IMR-90 (cell line): ENCODE data around the gene OR51I2. TPM values are rescaled to one million over a fixed set of nuclear protein-coding genes. Genes with fewer than 3 reads are reported as not detected.

Experiments used
- ATAC-seq: fragments of 200-7000 bp; cut with Tn5 transposase; 2 replicates; pipeline ENCODE4 v1.9.1; 2020; ENCODE audit warnings: low read depth, mild to moderate bottlenecking, moderate library complexity
- BruUV-seq: library from RNA; stranded (reverse); fragments of 400-500 nt; replicated peaks from 2 replicates; lab custom pipeline; 2021; lab: Mats Ljungman, UMichigan
- CTCF ChIA-PET: fragments of 300-600 bp; formaldehyde crosslinking; extraction: SDS; loops from one replicate; lab custom pipeline; 2021; ENCODE audit warnings: antibody characterized with exemption; lab: Yijun Ruan, JAX
- POLR2A ChIA-PET: fragments of 300-600 bp; sonication (Branson Sonifier 250); formaldehyde crosslinking; loops from one replicate; lab custom pipeline; 2022; ENCODE audit warnings: antibody characterized with exemption; ENCODE audit not compliant: unreplicated experiment; lab: Charles Lee
- DNase-seq: peaks from one replicate; pipeline ENCODE4 v3.0.0; 2013
- H2AFZ ChIP-seq: replicated peaks from 2 replicates; pipeline ENCODE3; 2013; ENCODE audit warnings: low read length, mild to moderate bottlenecking; ENCODE audit not compliant: poor library complexity
- H2AK5ac ChIP-seq: 2 replicates; pipeline ENCODE4 v1.6.1; 2013; ENCODE audit warnings: low read depth, low read length, inconsistent platforms
- H2AK9ac ChIP-seq: replicated peaks from 2 replicates; pipeline ENCODE3; 2013; ENCODE audit warnings: mild to moderate bottlenecking, low read depth, low read length, moderate library complexity; ENCODE audit not compliant: poor library complexity
- H2BK120ac ChIP-seq: 2 replicates; pipeline ENCODE4 v1.6.1; 2013; ENCODE audit warnings: low read depth, low read length, inconsistent platforms
- H2BK15ac ChIP-seq: 3 replicates; pipeline ENCODE4 v1.6.1; 2013; ENCODE audit warnings: low read depth, low read length, inconsistent platforms
- H2BK20ac ChIP-seq: 2 replicates; pipeline ENCODE4 v1.6.1; 2013; ENCODE audit warnings: low read depth, mild to moderate bottlenecking, inconsistent platforms, low read length, moderate library complexity
- H2BK5ac ChIP-seq: 2 replicates; pipeline ENCODE4 v1.6.1; 2013; ENCODE audit warnings: mild to moderate bottlenecking, low read depth, low read length, inconsistent platforms; ENCODE audit not compliant: poor library complexity, severe bottlenecking
- H3K14ac ChIP-seq: replicated peaks from 2 replicates; pipeline ENCODE4 v1.6.1; 2013; ENCODE audit warnings: low read depth, low read length, inconsistent platforms
- H3K18ac ChIP-seq: 2 replicates; pipeline ENCODE4 v1.6.1; 2013; ENCODE audit warnings: low read depth, low read length, control low read depth
- H3K23ac ChIP-seq: 2 replicates; pipeline ENCODE4 v1.6.1; 2013; ENCODE audit warnings: low read depth, low read length, inconsistent platforms
- H3K27ac ChIP-seq: 2 replicates; pipeline ENCODE4 v1.5.1; 2013; ENCODE audit warnings: mild to moderate bottlenecking, control low read depth, low read length; ENCODE audit not compliant: insufficient read depth
- H3K27me3 ChIP-seq: 2 replicates; pipeline ENCODE4 v1.6.1; 2013; ENCODE audit warnings: low read length; ENCODE audit not compliant: control insufficient read depth, insufficient read depth
- H3K36me3 ChIP-seq: 2 replicates; pipeline ENCODE4 v1.6.1; 2013; ENCODE audit warnings: low read length, mixed read lengths; ENCODE audit not compliant: control insufficient read depth, insufficient read depth
- H3K4ac ChIP-seq: 2 replicates; pipeline ENCODE4 v1.6.1; 2013; ENCODE audit warnings: low read depth, low read length, inconsistent platforms
- H3K4me1 ChIP-seq: 2 replicates; pipeline ENCODE4 v1.6.1; 2013; ENCODE audit warnings: low read length, mixed read lengths; ENCODE audit not compliant: control insufficient read depth, insufficient read depth
- H3K4me2 ChIP-seq: 2 replicates; pipeline ENCODE4 v1.6.1; 2013; ENCODE audit warnings: low read depth, mild to moderate bottlenecking, control low read depth, low read length, moderate library complexity
- H3K4me3 ChIP-seq: 2 replicates; pipeline ENCODE4 v1.5.1; 2013; ENCODE audit warnings: low read depth, mild to moderate bottlenecking, control low read depth, low read length, moderate library complexity; ENCODE audit not compliant: insufficient read depth
- H3K56ac ChIP-seq: 2 replicates; pipeline ENCODE4 v1.6.1; 2013; ENCODE audit warnings: low read length, inconsistent platforms; ENCODE audit not compliant: insufficient read depth; ENCODE audit errors: extremely low read depth
- H3K79me1 ChIP-seq, 2 experiments: 2 replicates each; pipeline ENCODE4 v1.6.1; 2013; ENCODE audit warnings: low read length in 2 of 2, inconsistent platforms in 1 of 2, low read depth in 1 of 2
- H3K9ac ChIP-seq: 2 replicates; pipeline ENCODE4 v1.6.1; 2013; ENCODE audit warnings: low read depth, low read length, control low read depth
- H3K9me1 ChIP-seq: 2 replicates; pipeline ENCODE4 v1.6.1; 2013; ENCODE audit warnings: low read length, inconsistent platforms; ENCODE audit not compliant: insufficient read depth
- H3K9me3 ChIP-seq: 2 replicates; pipeline ENCODE4 v1.6.1; 2013; ENCODE audit warnings: low read length; ENCODE audit not compliant: control insufficient read depth, insufficient read depth
- H4K20me1 ChIP-seq: 2 replicates; pipeline ENCODE4 v1.6.1; 2013; ENCODE audit warnings: low read length, inconsistent platforms; ENCODE audit not compliant: insufficient read depth
- H4K5ac ChIP-seq: 2 replicates; pipeline ENCODE4 v1.6.1; 2013; ENCODE audit warnings: mild to moderate bottlenecking, low read depth, low read length, control low read depth
- H4K8ac ChIP-seq, 2 experiments: 2 replicates each; pipeline ENCODE4 v1.6.1; 2013; ENCODE audit warnings: low read depth in 2 of 2, low read length in 2 of 2, control low read depth in 1 of 2, inconsistent platforms in 1 of 2
- H4K91ac ChIP-seq: 2 replicates; pipeline ENCODE4 v1.6.1; 2013; ENCODE audit warnings: low read depth, low read length, inconsistent platforms; ENCODE audit not compliant: insufficient read depth
- MAFK ChIP-seq: IDR thresholded peaks from 2 replicates; pipeline ENCODE4 v1.6.1; 2012; ENCODE audit warnings: low read depth, low read length, improper control_type of control experiment
- MAZ ChIP-seq: IDR thresholded peaks from 2 replicates; pipeline ENCODE4 v1.6.1; 2012; ENCODE audit warnings: low read depth, mild to moderate bottlenecking, low read length, improper control_type of control experiment, moderate library complexity, borderline replicate concordance
- RCOR1 ChIP-seq: IDR thresholded peaks from 2 replicates; pipeline ENCODE4 v1.6.1; 2012; ENCODE audit warnings: mild to moderate bottlenecking, low read length, improper control_type of control experiment; ENCODE audit not compliant: insufficient replicate concordance
- SMC3 ChIP-seq: fragments of 150-350 bp; IDR thresholded peaks from 2 replicates; pipeline ENCODE4 v1.6.1; 2016; ENCODE audit warnings: low read depth, mild to moderate bottlenecking, antibody characterized with exemption, low read length, moderate library complexity
- WGBS, 2 experiments: methylation state at CpG; one replicate each; pipeline versions ENCODE4 v1.1.5 to v1.1.7; 2013; ENCODE audit warnings: missing lambda C conversion rate in 2 of 2; ENCODE audit not compliant: insufficient read length in 1 of 2; ENCODE audit errors: extremely low coverage in 2 of 2; 5-methylcytosine and 5-hydroxymethylcytosine counted together
- dilution Hi-C: fragments of 300-500 bp; cut with HindIII; formaldehyde crosslinking; loops from one replicate; pipeline ENCODE4 v1.14.3; 2018; ENCODE audit warnings: low sequenced_read_pairs; ENCODE audit not compliant: unreplicated experiment
- in situ Hi-C: fragments of 300-500 bp; cut with MboI; formaldehyde crosslinking; loops from 3 replicates; pipeline ENCODE4 v1.14.3; 2019; ENCODE audit warnings: low sequenced_read_pairs, inconsistent platforms, mixed read lengths
- intact Hi-C: fragments of 100-400 bp; cut with micrococcal nuclease; formaldehyde crosslinking; loops from 2 replicates; pipeline ENCODE4 v1.10.0; 2022
- polyA plus RNA-seq, 3 experiments: library from polyadenylated mRNA; depleted of rRNA; stranded (reverse); fragments of >200 nt; gene quantifications; 2 replicates each; pipeline ENCODE4 v1.2.3, GENCODE V29; 2012; ENCODE audit warnings: low replicate concordance in 1 of 3
- total RNA-seq: library from RNA; depleted of rRNA; stranded (reverse); fragments of >200 nt; gene quantifications from 2 replicates; pipeline ENCODE4 v1.2.3, GENCODE V29; 2012

Gene OR51I2
- total and polyA plus RNA-seq, 2 of the 4 experiments (the other 2 are of a cell fraction): not detected

DNA sequence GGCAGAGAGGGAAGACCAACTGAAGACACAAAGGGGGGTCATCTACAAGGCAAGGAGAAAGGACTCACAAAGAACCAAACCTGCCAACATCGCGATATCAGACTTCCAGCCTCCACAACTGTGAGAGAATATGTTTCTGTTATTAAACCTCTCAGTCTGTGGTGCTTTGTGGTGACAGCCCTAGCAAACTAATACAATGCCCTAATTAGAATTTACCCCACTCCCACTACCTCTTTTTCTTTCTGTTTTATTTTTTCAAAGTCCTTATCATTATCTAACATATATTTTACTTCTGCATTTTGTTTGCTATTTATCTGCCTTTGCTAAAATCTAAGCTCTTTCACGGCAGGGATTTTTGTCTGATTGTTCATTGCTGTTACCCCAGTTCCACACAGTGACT, 36.9 kb downstream of the OR51I2 start:
- Histone ChIP-seq H3K56ac (no peak overlapping the region), H2BK120ac (no peak overlapping the region), H2BK15ac (no peak overlapping the region), H3K14ac (no peak overlapping the region), H3K27me3 (no peaks in the 10 kb centered on the region), H3K9me3 (no peaks in the 10 kb centered on the region), H4K8ac (no peak overlapping the region), H3K4me3 (no peak overlapping the region), H4K91ac (no peak overlapping the region), H3K27ac (no peak overlapping the region), H4K20me1 (no peaks in the 10 kb centered on the region), H2BK20ac (no peak overlapping the region), H3K4me1 (no peaks in the 10 kb centered on the region), H3K4me2 (no peak overlapping the region), H4K5ac (no peak overlapping the region), H3K18ac (no peak overlapping the region), H3K23ac (no peak overlapping the region), H2BK5ac (no peak overlapping the region), H3K36me3 (no peaks in the 10 kb centered on the region), H3K9ac (no peak overlapping the region), H2AK5ac (no peak overlapping the region), H2AK9ac (no peak overlapping the region), H3K4ac (no peak overlapping the region), H3K9me1 (no peaks in the 10 kb centered on the region), H3K79me1 (no peaks in the 10 kb centered on the region), H2AFZ (no peak overlapping the region)
- ChIA-PET CTCF (no interaction called here), POLR2A (no interaction called here)
- intact Hi-C loops (no loop called here), dilution Hi-C loops (no loop called here), in situ Hi-C loops (no loop called here)
- no TSS peak for BruUV-seq
- TF ChIP-seq SMC3 (no peak), MAZ (no peak), MAFK (no peak), RCOR1 (no peak)
- DNase-seq (no peak), ATAC-seq (no peak)
- no CpG with 5 or more reads among the region's 3 CpGs for WGBS, 2 experiments
